Lung (tissue), 12 donors: Measurements from ENCODE around the gene PTMA. TPM values are rescaled to one million over a fixed set of nuclear protein-coding genes. Genes with fewer than 3 reads are reported as not detected.
A peak's percentile ranks its signal among the peaks of the same experiment; 100 is the strongest.

ENCODE experiments used
- ATAC-seq: fragments of 200-7000 bp; cut with Tn5 transposase; one replicate; pipeline ENCODE4 v1.9.1; 2020; ENCODE audit warnings: moderate number of reproducible peaks; ENCODE audit not compliant: insufficient read depth, low FRiP score
- DNase-seq, 3 donors: peaks; one replicate each; pipeline ENCODE4 v3.0.0-alpha.2; 2013 to 2017
- H3K27ac ChIP-seq, 2 donors: one replicate each; pipeline ENCODE4 v1.5.1; 2013; ENCODE audit warnings: mild to moderate bottlenecking in 2 of 2, moderate library complexity in 2 of 2, control low read depth in 1 of 2, inconsistent platforms in 1 of 2, low read depth in 1 of 2, low read length in 1 of 2
- H3K27me3 ChIP-seq, 3 donors: one replicate each; pipeline ENCODE4 v1.5.1; 2013; ENCODE audit warnings: low read length in 2 of 3; ENCODE audit not compliant: control insufficient read depth in 3 of 3, insufficient read depth in 3 of 3
- H3K36me3 ChIP-seq, 4 donors: one replicate each; pipeline ENCODE4 v1.5.1; 2013; ENCODE audit warnings: low read length in 4 of 4, mild to moderate bottlenecking in 1 of 4, moderate library complexity in 1 of 4; ENCODE audit not compliant: control insufficient read depth in 4 of 4, insufficient read depth in 4 of 4
- H3K4me1 ChIP-seq, 5 donors: one replicate each; pipeline ENCODE4 v1.5.1; 2013; ENCODE audit warnings: low read length in 5 of 5, mild to moderate bottlenecking in 2 of 5, moderate library complexity in 1 of 5; ENCODE audit not compliant: control insufficient read depth in 5 of 5, insufficient read depth in 5 of 5
- H3K4me3 ChIP-seq: one replicate; pipeline ENCODE4 v1.5.1; 2013; ENCODE audit warnings: mild to moderate bottlenecking, control low read depth, moderate library complexity
- H3K9ac ChIP-seq, 2 donors: one replicate each; pipeline ENCODE4 v1.5.1; 2013; ENCODE audit warnings: low read length in 2 of 2, control low read depth in 1 of 2; ENCODE audit not compliant: insufficient read depth in 1 of 2
- H3K9me3 ChIP-seq, 4 donors: one replicate each; pipeline ENCODE4 v1.5.1; 2013; ENCODE audit warnings: low read length in 3 of 4, mild to moderate bottlenecking in 1 of 4, moderate library complexity in 1 of 4; ENCODE audit not compliant: control insufficient read depth in 4 of 4, insufficient read depth in 3 of 4
- WGBS, 2 donors: extraction: QIAGEN DNeasy Blood & Tissue Kit; methylation state at CpG; one replicate each; pipeline ENCODE4 v1.1.7; 2013; 5-methylcytosine and 5-hydroxymethylcytosine counted together
- polyA plus RNA-seq, 2 donors: library from polyadenylated mRNA; stranded (reverse); fragments of 200-250 nt; gene quantifications; one replicate each; pipeline ENCODE4 v1.2.1, GENCODE V29; 2013
- total RNA-seq, 2 donors: library from RNA; depleted of rRNA in 1 of 2; stranded (reverse); fragments of >200 nt in 1 of 2; gene quantifications; one replicate each; pipeline ENCODE4 v1.2.1, GENCODE V29; 2014 to 2021
- TF ChIP-seq, protein P1 (sequence below): IDR thresholded peaks from 2 replicates; pipeline ENCODE4 v1.5.1; 2012; ENCODE audit warnings: mild to moderate bottlenecking; ENCODE audit errors: control extremely low read depth, extremely low read depth
- donor health status: control.
- donor health status: control.
- donor health status: Bipolar disorder and iron deficiency.
- donor health status: healthy.
- donor health status: DM: yes; HTN: yes; CAD: no.

Gene PTMA
- total and polyA plus RNA-seq, 4 donors: 755 to 1,655 (median 1,279) TPM

DNA sequence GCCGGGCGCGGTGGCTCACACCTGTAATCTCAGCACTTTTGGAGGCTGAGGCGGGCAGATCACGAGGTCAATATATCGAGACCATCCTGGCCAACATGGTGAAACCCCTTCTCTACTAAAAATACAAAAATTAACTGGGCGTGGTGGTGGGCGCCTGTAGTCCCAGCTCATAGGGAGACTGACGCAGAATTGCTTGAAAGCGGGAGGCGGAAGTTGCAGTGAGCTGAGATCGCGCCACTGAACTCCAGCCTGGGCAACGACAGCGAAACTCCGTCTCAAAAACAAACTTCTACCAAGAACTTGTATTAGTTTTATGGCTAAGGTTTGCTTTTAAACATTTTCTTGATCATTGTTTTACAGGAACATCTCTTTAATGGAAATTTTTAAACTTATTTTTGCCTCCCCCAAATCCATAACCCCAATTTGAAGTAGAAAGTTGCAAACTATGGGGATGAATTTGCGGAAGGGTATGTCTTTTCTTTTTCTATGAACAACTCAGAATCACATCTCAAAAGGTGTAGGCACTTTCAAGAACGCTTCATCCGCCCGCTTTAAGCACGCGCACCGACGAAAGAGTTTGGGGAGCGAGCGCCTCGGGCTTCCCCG lies 46.8 kb upstream of the PTMA start:
- no peaks in the 10 kb centered on the region for H3K9me3 ChIP-seq
- H3K9ac ChIP-seq: peak overlapping the region; percentile 66 to 74
- peak overlapping the region; percentile 22 for H3K4me3 ChIP-seq
- ATAC-seq (no peak), DNase-seq (no peak)
- H3K27ac ChIP-seq: peak overlapping the region; percentile 98
- H3K36me3 ChIP-seq: no peaks in the 10 kb centered on the region
- 62 to 66% methylated on average over 28 of the region's 28 CpGs for WGBS, 2 donors
- peaks cover 0 to 17% (median 14%) of the 10 kb centered on the region in 5 donors for H3K4me1 ChIP-seq
- TF ChIP-seq, protein P1, sequence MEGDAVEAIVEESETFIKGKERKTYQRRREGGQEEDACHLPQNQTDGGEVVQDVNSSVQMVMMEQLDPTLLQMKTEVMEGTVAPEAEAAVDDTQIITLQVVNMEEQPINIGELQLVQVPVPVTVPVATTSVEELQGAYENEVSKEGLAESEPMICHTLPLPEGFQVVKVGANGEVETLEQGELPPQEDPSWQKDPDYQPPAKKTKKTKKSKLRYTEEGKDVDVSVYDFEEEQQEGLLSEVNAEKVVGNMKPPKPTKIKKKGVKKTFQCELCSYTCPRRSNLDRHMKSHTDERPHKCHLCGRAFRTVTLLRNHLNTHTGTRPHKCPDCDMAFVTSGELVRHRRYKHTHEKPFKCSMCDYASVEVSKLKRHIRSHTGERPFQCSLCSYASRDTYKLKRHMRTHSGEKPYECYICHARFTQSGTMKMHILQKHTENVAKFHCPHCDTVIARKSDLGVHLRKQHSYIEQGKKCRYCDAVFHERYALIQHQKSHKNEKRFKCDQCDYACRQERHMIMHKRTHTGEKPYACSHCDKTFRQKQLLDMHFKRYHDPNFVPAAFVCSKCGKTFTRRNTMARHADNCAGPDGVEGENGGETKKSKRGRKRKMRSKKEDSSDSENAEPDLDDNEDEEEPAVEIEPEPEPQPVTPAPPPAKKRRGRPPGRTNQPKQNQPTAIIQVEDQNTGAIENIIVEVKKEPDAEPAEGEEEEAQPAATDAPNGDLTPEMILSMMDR: no peak
- no peaks in the 10 kb centered on the region for H3K27me3 ChIP-seq

DNA sequence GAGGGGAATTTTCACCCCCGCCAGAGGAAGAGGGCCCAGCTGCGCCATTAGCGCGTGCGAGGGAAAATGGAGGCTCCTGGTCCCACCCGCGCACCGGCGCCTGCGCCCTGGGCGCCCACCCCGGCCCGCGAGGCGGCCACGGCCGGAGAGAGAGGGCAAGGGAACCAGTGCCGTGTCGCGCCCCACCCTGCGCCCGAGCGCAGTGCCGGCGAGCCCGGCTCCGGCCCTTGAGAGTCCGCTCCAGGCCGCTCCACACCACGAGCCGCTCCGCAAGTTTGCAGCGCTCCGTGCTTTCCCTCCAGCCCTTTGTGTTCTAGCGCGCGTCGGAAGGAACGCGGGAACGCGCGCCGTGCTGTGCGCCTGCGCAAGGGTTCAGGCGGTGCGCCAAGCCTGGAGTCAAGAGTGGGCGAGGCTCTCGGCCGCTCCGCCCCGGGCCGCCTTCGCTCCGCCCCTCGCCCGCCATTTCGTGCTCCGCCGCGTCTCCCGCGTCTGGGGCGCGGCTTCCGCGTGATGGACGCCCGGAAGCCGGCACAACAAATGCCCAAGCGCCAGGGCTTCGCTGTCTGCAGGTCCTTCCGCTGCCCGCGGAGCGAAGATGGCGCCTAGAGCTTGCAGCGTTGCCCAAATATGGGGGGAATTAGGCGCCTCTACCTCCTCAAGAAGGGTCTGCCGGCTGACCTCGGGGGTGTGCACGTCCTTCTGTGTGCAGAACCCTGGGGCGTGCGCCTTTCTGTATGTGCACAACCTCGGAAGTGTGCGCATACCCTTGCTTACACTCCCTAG lies 46.1 kb upstream of the PTMA start:
- TF ChIP-seq, protein P1: no peak

DNA sequence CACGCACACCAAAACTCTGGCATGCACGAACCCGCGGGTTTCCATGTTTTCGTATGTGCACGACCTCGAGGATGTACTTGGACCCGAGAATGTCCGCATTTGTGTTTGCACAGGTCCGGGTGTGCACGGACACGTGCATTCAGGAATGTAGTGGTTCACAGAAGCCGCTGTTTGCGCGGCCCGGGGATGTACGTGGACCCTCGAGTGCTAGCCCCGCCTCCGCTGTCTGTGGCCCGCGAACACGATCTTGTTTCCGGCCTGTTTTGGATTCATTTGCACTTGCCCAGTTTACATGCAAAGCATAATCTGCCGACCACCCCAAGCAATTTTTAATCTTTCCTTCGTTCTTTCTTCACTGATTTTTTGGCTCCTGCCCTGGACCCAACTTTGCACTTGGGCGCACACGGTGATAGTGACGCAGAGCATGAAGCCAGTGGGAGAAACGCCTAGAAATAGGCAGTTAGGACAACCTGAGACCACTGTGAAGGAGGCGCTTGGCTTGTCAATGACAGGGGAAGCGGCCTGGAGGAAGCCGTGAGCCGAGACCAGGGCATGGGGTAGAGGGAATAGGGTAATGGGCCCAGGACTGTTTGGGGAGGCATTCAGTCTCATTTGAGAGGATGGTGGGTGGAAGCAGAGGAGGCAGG lies 45.4 kb upstream of the PTMA start:
- TF ChIP-seq, protein P1: no peak
- WGBS, 2 donors: 87 to 95% methylated on average over 34 of the region's 34 CpGs
- no peak overlapping the region for H3K9ac ChIP-seq

More for the DNA sequence above, 46.1 kb upstream of the PTMA start:
- H3K9me3 ChIP-seq: no peaks in the 10 kb centered on the region
- H3K27ac ChIP-seq: peak overlapping the region; percentile 98
- H3K4me1 ChIP-seq: peaks cover 0 to 24% (median 13%) of the 10 kb centered on the region in 5 donors
- 4 to 6% methylated on average over 84 to 87 of the region's 87 CpGs for WGBS, 2 donors
- peak overlapping the region; percentile 66 to 74 for H3K9ac ChIP-seq
- H3K36me3 ChIP-seq: no peaks in the 10 kb centered on the region
- peak; percentile 98 for DNase-seq
- peak; percentile 82 for ATAC-seq
- peak overlapping the region; percentile 42 for H3K4me3 ChIP-seq
- H3K27me3 ChIP-seq: no peaks in the 10 kb centered on the region

More for the DNA sequence above, 45.4 kb upstream of the PTMA start:
- Histone ChIP-seq H3K4me3 (peak overlapping the region; percentile 42), H3K27ac (peak overlapping the region; percentile 88 to 92), H3K27me3 (no peaks in the 10 kb centered on the region), H3K36me3 (no peaks in the 10 kb centered on the region), H3K9me3 (no peaks in the 10 kb centered on the region), H3K4me1 (peaks cover 0 to 26% (median 12%) of the 10 kb centered on the region in 5 donors)
- ATAC-seq (no peak), DNase-seq (no peak)
